MM.1S (cell line): Measurements from ENCODE around the gene CEP63.

Experiments used
- EZH2 ChIP-seq: fragments of 300-600 bp; sonication (generic); optimal IDR thresholded peaks from 2 replicates; pipeline ENCODE3; 2017; ENCODE audit warnings: low read depth, mild to moderate bottlenecking, antibody characterized with exemption, low read length, mixed read lengths
- EZH2phosphoT487 ChIP-seq: fragments of 300-600 bp; sonication (generic); IDR thresholded peaks from 2 replicates; pipeline ENCODE4 v1.6.1; 2018; ENCODE audit warnings: antibody characterized with exemption, low read length
- TF ChIP-seq, protein P1 (sequence below): fragments of 300-600 bp; sonication (generic); IDR thresholded peaks from 2 replicates; pipeline ENCODE4 v1.5.1; 2016; ENCODE audit warnings: antibody characterized with exemption, low read length, mixed read lengths

DNA sequence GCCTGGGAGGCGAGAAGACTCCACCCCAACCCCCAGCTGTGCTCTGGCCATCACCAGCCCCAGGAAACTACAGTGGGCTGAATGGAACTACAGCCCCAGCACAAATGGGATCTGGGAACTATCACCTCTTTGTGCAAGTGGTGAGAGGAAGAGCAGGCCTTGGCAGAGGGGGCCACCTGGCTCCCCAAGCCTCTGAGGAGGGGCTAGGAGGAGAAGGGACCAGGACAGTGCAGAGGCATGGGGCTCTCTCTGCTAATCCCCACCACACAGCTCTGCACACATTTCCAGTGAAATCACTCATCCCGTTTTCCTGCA is 133.4 kb downstream of the CEP63 start:
- no peak for TF ChIP-seq EZH2
- TF ChIP-seq, protein P1, sequence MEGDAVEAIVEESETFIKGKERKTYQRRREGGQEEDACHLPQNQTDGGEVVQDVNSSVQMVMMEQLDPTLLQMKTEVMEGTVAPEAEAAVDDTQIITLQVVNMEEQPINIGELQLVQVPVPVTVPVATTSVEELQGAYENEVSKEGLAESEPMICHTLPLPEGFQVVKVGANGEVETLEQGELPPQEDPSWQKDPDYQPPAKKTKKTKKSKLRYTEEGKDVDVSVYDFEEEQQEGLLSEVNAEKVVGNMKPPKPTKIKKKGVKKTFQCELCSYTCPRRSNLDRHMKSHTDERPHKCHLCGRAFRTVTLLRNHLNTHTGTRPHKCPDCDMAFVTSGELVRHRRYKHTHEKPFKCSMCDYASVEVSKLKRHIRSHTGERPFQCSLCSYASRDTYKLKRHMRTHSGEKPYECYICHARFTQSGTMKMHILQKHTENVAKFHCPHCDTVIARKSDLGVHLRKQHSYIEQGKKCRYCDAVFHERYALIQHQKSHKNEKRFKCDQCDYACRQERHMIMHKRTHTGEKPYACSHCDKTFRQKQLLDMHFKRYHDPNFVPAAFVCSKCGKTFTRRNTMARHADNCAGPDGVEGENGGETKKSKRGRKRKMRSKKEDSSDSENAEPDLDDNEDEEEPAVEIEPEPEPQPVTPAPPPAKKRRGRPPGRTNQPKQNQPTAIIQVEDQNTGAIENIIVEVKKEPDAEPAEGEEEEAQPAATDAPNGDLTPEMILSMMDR, result no peak
- no peak for TF ChIP-seq EZH2phosphoT487
